Epidermal melanocyte (primary cell): Measurements from ENCODE around the gene IRX5.

Experiments
- DNase-seq: peaks from one replicate; pipeline ENCODE4 v3.0.0; 2011; ENCODE audit warnings: low spot score; ENCODE audit not compliant: insufficient read length

The IRX5 gene

DNA sequence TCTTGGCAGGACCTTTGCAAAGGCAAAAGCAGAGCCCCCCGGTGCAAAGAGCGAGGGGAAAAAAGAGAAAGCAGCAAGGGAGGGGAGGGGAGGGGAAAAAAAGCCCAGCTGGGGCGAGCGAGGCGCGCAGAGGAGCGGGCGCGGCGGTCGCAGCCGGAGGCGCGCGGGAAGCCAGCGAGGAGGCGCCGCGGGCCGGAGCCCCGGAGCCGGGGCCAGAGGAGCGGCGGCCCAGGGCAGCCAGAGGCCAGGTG lies 129 bp downstream of the IRX5 start:
- DNase-seq, result no peak

GRCh38 chr16:54931120-54932014 lies 702 bp downstream of the IRX5 start:
- DNase-seq, result no peak

- no peak for DNase-seq
Measured at GRCh38 chr16:54932021-54932660, 1.5 kb downstream of the IRX5 start.

- no peak for DNase-seq
Measured at GRCh38 chr16:54932737-54933254, 2.1 kb downstream of the IRX5 start.

DNA sequence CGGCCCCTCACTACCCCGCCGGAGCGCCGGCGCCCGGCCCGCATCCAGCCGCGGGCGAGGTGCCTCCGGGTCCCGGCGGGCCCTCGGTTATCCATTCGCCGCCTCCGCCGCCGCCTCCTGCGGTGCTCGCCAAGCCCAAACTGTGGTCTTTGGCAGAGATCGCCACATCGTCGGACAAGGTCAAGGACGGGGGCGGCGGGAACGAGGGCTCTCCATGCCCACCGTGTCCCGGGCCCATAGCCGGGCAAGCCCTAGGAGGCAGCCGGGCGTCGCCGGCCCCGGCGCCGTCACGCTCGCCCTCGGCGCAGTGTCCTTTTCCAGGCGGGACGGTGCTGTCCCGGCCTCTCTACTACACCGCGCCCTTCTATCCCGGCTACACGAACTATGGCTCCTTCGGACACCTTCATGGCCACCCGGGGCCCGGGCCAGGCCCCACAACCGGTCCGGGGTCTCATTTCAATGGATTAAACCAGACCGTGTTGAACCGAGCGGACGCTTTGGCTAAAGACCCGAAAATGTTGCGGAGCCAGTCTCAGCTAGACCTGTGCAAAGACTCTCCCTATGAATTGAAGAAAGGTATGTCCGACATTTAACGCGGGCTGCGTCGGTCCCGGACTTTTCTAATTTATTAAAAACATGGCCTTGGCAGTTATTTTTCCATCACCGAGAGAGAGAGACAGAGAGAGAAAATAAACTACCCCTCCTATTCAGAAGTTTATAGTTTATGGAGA lies 2.8 kb downstream of the IRX5 start:
- no peak for DNase-seq

DNA sequence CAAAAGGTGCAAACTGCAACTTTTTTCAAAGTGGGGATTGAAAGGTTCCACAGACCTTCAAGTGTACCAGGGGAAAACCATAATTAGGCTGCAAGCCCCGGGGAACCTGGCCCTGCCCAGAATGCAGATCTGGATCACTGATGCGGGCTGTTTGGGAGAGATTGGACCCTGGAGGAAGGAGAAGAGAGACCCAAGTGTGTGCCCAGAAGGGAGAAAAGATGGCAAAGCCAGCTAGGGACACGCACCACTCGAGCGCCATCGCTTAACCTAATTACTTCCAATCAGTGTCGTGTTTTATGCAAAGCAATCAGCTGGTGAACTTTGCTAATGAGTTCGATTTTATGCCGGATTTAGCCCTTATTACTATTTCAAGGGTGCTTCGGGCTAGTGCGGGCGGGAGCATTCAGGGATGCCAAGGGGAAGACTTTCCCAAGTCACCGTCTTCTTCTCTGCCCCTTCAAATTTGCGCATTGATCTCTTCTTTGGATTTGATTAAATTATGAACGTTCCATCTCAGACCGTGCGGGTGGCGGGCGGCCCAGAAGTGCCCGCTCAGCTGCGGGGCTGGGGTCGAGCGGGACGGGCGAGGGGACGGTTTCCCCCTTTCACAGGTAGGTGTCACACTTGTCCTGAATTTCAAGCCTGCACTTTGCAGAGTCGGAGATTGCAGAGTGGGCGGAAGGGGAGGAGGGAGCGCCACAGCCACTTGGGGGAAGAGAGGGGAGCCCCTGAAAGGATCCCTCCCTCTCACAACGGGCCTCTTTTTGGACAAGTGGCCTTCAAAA lies 4.0 kb downstream of the IRX5 start:
- no peak for DNase-seq

GRCh38 chr16:54935266-54935968 lies 4.8 kb downstream of the IRX5 start:
- no peak for DNase-seq

DNA sequence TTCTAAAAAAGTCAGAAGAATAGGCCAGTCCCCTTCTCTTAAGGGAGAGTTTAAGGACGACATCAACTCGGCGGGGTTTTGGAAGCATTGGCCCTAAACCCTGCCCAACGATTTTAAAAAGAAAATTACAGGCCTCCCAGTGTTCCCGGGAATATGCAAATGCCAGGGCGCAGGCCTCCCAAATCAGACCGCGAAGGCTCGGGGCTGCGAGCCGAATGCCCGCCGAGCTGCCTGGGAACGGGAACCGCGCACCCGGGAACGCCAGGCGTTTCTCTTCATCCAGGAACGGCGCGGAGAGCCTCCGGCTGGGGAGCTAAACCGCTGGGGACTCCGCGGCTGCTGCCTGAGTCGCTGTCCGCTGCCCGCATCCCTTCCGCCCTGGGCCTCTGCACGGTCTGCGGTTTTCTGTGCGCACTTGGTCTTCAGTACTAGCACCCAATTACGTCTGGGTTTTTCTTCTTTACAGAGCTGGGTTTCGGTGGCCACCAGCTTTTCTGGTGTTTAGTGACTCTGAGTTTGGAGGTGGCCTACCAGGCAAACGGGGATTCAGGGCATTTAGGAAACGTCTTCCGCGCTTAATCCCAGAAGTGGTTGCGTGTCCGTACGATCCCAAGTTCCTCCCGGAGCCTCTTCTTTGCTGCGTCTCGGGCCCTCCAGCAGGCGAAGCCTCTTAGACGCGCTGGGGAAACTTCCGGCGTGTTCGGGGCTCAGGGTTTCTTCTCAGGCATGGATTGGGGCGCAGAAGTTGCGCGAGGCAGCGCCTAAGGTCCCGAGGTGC lies 5.7 kb downstream of the IRX5 start:
- no peak for DNase-seq

DNA sequence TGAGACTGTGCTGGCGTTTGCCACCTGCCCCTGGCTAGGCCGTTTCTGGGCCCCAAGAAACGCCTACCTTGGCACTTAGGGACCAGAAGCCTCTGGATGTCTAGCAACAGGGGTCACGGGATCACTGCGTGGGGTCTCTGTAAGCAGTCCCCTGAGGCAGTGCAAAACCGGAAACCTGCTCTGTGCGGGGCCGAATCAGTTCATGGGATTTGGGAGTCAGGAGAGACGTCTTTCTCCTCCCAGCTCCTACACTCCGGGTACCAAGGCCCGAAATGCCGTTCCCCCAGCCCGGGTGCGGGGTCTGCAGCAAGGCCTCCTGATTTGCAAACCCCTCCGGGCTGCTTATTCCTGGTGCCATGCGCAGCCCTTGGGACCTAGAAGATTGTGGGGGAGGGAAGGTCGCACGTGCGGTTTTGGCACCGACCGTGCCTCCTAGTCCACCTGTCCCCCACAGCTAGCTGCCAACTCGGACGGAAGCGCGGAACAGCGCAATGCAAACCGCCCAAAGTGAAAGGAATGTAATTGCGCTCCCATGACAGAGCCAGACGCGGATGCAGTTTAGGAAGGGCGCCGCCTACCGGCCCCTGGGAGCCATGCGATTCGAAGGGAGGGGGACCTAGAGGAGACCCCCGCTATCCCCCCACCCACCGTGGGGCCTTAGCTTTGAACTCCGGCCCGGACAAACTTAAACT lies 6.5 kb downstream of the IRX5 start:
- DNase-seq, result no peak

DNA sequence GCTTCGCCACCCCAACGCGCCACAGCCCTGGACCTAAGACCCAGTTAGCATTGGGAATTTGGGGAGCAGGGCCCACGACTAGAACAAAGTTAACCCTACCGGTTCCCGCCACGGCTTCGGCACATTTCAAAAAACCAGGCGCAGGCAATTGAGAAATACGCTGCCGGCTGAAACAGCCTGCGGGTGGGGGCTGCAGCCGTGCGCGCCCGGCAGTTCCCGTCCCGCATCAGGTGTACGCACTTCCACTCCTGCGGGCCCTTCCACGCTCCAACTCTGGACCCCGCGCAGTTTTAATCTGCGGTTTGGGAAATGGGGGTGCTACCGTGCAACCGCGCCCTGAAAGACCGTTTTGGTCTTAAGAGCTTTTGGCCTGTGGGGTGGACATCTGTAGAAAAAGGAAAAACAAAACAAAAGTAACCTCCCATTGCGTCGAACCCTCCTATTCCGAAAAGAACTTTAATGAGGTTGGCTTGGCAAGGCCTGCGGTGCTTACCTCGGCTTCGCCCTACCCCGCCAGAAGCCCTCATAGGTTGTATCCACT lies 7.1 kb downstream of the IRX5 start:
- no peak for DNase-seq

- no peak for DNase-seq
Measured at GRCh38 chr16:54938212-54939028, 7.8 kb downstream of the IRX5 start.

- no peak for DNase-seq
Measured at GRCh38 chr16:54939029-54939346, 8.3 kb downstream of the IRX5 start.

- DNase-seq, result no peak
Measured at GRCh38 chr16:54939510-54940278, 9.0 kb downstream of the IRX5 start.

GRCh38 chr16:54940279-54940604 lies 9.6 kb downstream of the IRX5 start:
- no peak for DNase-seq

GRCh38 chr16:54942353-54942943 lies 11.8 kb downstream of the IRX5 start:
- no peak for DNase-seq

DNA sequence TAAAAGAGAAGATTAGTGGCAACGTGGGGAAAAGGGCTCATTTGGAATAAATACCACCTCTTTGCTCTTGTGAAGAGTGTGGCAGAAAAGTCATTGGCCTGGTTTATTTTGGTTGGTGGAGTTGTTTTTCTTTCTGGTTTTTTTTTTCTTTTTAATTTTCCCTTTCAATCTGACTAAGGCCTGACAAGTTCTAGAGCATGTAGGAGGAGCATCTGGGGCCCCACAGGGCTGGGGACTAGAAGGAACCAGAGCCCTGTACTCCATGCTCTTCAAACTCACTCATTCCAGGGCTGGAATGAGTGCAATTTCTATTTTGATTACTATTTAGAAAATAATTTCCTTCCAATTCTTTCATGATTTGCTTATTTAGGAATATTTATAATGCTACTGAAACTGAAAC lies 13.3 kb downstream of the IRX5 start:
- no peak for DNase-seq

- no peak for DNase-seq
Measured at GRCh38 chr16:54945063-54945462, 14.4 kb downstream of the IRX5 start.

DNA sequence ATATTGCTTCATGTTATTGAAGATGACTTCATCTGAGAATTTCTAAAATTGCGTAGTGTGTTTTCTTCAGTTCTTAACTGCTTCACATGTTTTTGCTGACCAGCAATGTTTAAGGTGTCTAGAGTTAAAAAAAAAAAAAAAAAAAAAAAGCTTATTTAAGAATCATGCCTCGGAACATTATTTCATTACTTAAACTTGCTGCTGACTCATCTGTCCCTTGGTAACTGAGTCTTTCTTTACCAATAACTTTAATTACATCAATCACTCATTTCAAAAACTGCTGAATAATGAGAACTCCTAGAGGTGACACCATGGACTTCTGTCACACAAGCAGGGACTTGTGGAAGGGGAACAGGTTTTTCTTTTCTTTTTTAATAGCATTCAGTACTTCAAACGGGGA lies 16.2 kb downstream of the IRX5 start:
- DNase-seq, result no peak
